Keratinocyte (primary cell): Measurements from ENCODE around the gene FBRSL1. TPM values are rescaled to one million over a fixed set of nuclear protein-coding genes. Genes with fewer than 3 reads are reported as not detected.

Experiments
- DNase-seq: peaks from one replicate; pipeline ENCODE4 v3.0.0-alpha.2; 2011; ENCODE audit warnings: low read depth, missing footprints, low spot score
- FAIRE-seq: peaks from 2 replicates; lab custom pipeline; 2011; peaks lifted over from hg19 to GRCh38; lab: Jason Lieb, UNC
- H2AFZ ChIP-seq: 2 replicates; pipeline ENCODE4 v1.6.0; 2012; ENCODE audit warnings: low read length, control low read depth, inconsistent platforms; ENCODE audit not compliant: control insufficient read depth
- H3K27ac ChIP-seq: 2 replicates; pipeline ENCODE4 v1.5.1; 2011; ENCODE audit warnings: low read length; ENCODE audit not compliant: control insufficient read depth, insufficient read depth
- H3K27me3 ChIP-seq: 3 replicates; pipeline ENCODE4 v1.6.0; 2011; ENCODE audit warnings: low read length; ENCODE audit not compliant: control insufficient read depth, insufficient read depth; ENCODE audit errors: extremely low read depth
- H3K36me3 ChIP-seq, 2 experiments: 2 replicates in 1 of 2; 3 replicates in 1 of 2; pipeline ENCODE4 v1.5.1; 2011; ENCODE audit warnings: low read length in 2 of 2, mild to moderate bottlenecking in 1 of 2; ENCODE audit not compliant: control insufficient read depth in 2 of 2, insufficient read depth in 2 of 2; ENCODE audit errors: extremely low read depth in 1 of 2
- H3K4me1 ChIP-seq: 3 replicates; pipeline ENCODE4 v1.5.1; 2011; ENCODE audit warnings: low read length; ENCODE audit not compliant: control insufficient read depth, insufficient read depth; ENCODE audit errors: extremely low read depth
- H3K4me2 ChIP-seq: 3 replicates; pipeline ENCODE4 v1.6.0; 2011; ENCODE audit warnings: low read depth, low read length; ENCODE audit not compliant: control insufficient read depth, insufficient read depth; ENCODE audit errors: extremely low read depth
- H3K4me3 ChIP-seq, 3 experiments: fragments of 200-600 bp in 1 of 3; sonication (generic) in 1 of 3; 2 replicates in 2 of 3; 3 replicates in 1 of 3; pipeline ENCODE4 v1.5.1; 2011 to 2016; ENCODE audit warnings: low read length in 3 of 3, mild to moderate bottlenecking in 3 of 3, control low read depth in 2 of 3, inconsistent platforms in 1 of 3, low read depth in 1 of 3, mixed read lengths in 1 of 3, mixed run types in 1 of 3, moderate library complexity in 1 of 3; ENCODE audit not compliant: control insufficient read depth in 2 of 3, insufficient read depth in 2 of 3; ENCODE audit errors: extremely low read depth in 1 of 3
- H3K79me2 ChIP-seq: 2 replicates; pipeline ENCODE4 v1.6.0; 2012; ENCODE audit warnings: low read length; ENCODE audit not compliant: control insufficient read depth, insufficient read depth
- H3K9ac ChIP-seq: 3 replicates; pipeline ENCODE4 v1.6.0; 2011; ENCODE audit warnings: low read length; ENCODE audit not compliant: control insufficient read depth, insufficient read depth; ENCODE audit errors: extremely low read depth
- H3K9me1 ChIP-seq: 3 replicates; pipeline ENCODE4 v1.6.0; 2011; ENCODE audit warnings: low read length; ENCODE audit not compliant: control insufficient read depth, insufficient read depth; ENCODE audit errors: extremely low read depth
- H3K9me3 ChIP-seq: 2 replicates; pipeline ENCODE4 v1.5.1; 2012; ENCODE audit warnings: low read depth, low read length; ENCODE audit not compliant: control insufficient read depth
- H4K20me1 ChIP-seq: 3 replicates; pipeline ENCODE4 v1.6.0; 2011; ENCODE audit warnings: low read length; ENCODE audit not compliant: control insufficient read depth, insufficient read depth; ENCODE audit errors: extremely low read depth
- EZH2 ChIP-seq: IDR thresholded peaks from one replicate; pipeline ENCODE4 v1.6.1; 2012; ENCODE audit warnings: inconsistent platforms, mild to moderate bottlenecking, low read length, moderate library complexity
- dilution Hi-C: fragments of 300-500 bp; cut with MboI; formaldehyde crosslinking; loops from one replicate; pipeline ENCODE4 v1.7.0; 2020; ENCODE audit warnings: low sequenced_read_pairs; ENCODE audit not compliant: extremely low pct_ligation_motif_present
- polyA plus RNA-seq, 5 experiments: library from polyadenylated mRNA; depleted of rRNA in 3 of 5; stranded (reverse) in 3 of 5; stranded (forward) in 1 of 5; unstranded in 1 of 5; fragments of >200 nt; gene quantifications; 1 replicate in 1 of 5; 2 replicates in 3 of 5; 3 replicates in 1 of 5; pipeline versions ENCODE4 v1.2.1 to v1.2.3, GENCODE V29; 2011 to 2012; ENCODE audit warnings: missing spikeins in 2 of 5, low read depth in 1 of 5, low replicate concordance in 1 of 5
- TF ChIP-seq, protein P1 (sequence below), 3 experiments: IDR thresholded peaks in 1 of 3; conservative IDR thresholded peaks in 1 of 3; optimal IDR thresholded peaks in 1 of 3; 2 replicates in 2 of 3; 3 replicates in 1 of 3; pipeline versions ENCODE3 to v1.5.1; 2011; ENCODE audit warnings: low read length in 3 of 3, mild to moderate bottlenecking in 3 of 3, moderate library complexity in 2 of 3, control low read depth in 1 of 3, inconsistent platforms in 1 of 3; ENCODE audit not compliant: insufficient read depth in 2 of 3; ENCODE audit errors: extremely low read depth in 1 of 3

The FBRSL1 gene
- polyA plus RNA-seq, 1 donor (not counting 4 experiments of a cell fraction or from before 2014, with no cell fraction given) = 0.89 TPM

DNA sequence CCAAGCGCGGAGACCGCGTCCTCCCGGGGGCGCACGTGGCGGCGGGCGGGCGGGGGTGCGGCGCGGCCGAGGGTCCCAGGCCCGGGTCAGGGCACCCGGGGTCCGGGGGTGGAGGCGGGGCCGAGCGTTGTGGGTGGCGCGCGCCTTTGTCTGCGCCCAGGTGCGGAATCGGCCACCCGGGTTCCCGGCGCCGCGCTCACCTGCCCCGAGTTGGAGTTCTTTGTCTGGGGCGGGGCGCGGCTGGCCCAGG lies 70.3 kb downstream of the FBRSL1 start:
- Histone ChIP-seq H3K4me1 (peaks cover 12% of the 10 kb centered on the region), H3K9me3 (no peaks in the 10 kb centered on the region), H2AFZ (no peak overlapping the region), H3K27me3 (no peaks in the 10 kb centered on the region), H3K36me3 (peaks cover 2% of the 10 kb centered on the region in 2 experiments), H3K27ac (no peak overlapping the region), H3K79me2 (peaks cover 26% of the 10 kb centered on the region), H3K9me1 (no peaks in the 10 kb centered on the region), H3K4me2 (peak overlapping the region; percentile 16), H3K9ac (peak overlapping the region; percentile 81), H4K20me1 (peaks cover 11% of the 10 kb centered on the region), H3K4me3 (peak overlapping the region; percentile 66 to 79 (median 77))
- TF ChIP-seq, protein P1, sequence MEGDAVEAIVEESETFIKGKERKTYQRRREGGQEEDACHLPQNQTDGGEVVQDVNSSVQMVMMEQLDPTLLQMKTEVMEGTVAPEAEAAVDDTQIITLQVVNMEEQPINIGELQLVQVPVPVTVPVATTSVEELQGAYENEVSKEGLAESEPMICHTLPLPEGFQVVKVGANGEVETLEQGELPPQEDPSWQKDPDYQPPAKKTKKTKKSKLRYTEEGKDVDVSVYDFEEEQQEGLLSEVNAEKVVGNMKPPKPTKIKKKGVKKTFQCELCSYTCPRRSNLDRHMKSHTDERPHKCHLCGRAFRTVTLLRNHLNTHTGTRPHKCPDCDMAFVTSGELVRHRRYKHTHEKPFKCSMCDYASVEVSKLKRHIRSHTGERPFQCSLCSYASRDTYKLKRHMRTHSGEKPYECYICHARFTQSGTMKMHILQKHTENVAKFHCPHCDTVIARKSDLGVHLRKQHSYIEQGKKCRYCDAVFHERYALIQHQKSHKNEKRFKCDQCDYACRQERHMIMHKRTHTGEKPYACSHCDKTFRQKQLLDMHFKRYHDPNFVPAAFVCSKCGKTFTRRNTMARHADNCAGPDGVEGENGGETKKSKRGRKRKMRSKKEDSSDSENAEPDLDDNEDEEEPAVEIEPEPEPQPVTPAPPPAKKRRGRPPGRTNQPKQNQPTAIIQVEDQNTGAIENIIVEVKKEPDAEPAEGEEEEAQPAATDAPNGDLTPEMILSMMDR (optimal IDR thresholded peaks at IDR 0.05 in 1 of 3, IDR thresholded peaks at IDR 0.05 in 1 of 3, conservative IDR thresholded peaks at IDR 0.05 in 1 of 3; ENCODE audit: extremely low read depth in 1 of 3, insufficient read depth in 2 of 3, low read length in 3 of 3) = no peak
- TF ChIP-seq EZH2 = no peak
- DNase-seq (no peak), FAIRE-seq (no peak)
- dilution Hi-C loops = no loop called here

DNA sequence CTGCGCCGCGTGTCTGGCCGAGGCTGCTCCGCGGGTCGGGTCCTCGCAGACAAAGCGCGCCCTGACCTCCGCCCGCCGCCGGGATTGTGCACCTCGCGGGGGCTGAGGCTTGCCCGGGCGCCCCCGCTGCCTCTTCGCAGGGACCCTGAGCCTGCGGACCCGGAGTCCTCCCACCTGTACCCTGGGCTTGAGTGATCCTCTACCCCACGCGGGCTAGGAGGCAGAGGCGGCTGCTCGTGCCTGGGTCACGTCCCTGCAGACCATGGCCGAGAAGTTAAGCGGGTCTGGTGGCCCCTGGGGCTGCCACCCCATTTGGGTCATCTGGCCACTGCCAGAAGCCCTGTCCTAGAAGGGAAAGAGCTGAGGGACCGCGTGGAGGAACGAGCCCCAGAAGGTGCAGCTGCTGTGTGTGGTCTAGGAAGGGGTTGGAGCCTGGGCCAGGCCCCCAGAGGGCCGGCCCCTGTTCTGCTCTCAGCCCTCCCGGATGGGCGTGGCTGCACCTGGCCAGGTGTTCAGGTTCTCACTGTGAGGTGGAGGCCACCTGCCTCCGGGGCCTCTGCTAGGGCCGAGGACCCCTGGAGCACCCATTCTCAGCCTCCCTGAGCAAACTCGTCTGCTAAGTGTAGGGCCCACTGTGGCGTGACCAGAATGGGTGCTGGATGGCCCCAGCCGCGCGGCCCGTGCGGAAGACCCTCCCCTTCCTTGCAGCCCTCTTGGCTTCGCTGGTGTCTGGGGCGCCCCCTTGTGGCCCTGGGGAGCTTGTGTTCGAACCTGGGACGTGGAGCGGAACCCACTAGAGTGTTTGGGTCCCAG lies 70.9 kb downstream of the FBRSL1 start:
- Histone ChIP-seq H3K36me3 (peaks cover 2 to 4% of the 10 kb centered on the region in 2 experiments), H3K9ac (peak overlapping the region; percentile 81), H3K4me3 (peak overlapping the region; percentile 66 to 79 (median 77)), H4K20me1 (peaks cover 15% of the 10 kb centered on the region), H3K9me3 (no peaks in the 10 kb centered on the region), H3K9me1 (no peaks in the 10 kb centered on the region), H3K4me1 (peaks cover 12% of the 10 kb centered on the region), H3K79me2 (peaks cover 31% of the 10 kb centered on the region), H3K27ac (peak overlapping the region; percentile 40), H3K4me2 (peak overlapping the region; percentile 85), H3K27me3 (no peaks in the 10 kb centered on the region), H2AFZ (peak overlapping the region; percentile 19)
- DNase-seq (peak; percentile 50), FAIRE-seq (no peak)
- dilution Hi-C loops = no loop called here
- TF ChIP-seq, protein P1 (optimal IDR thresholded peaks at IDR 0.05 in 1 of 3, IDR thresholded peaks at IDR 0.05 in 1 of 3, conservative IDR thresholded peaks at IDR 0.05 in 1 of 3; ENCODE audit: extremely low read depth in 1 of 3, insufficient read depth in 2 of 3, low read length in 3 of 3) = peak; percentile 75 to 89 (median 82)
- TF ChIP-seq EZH2 = no peak

Other genes with a start within 250 kb of the FBRSL1 start
- 0.13 TPM in 1 of 3 replicates, not detected in the others for gene GALNT9, start 160.6 kb upstream of the FBRSL1 start, polyA plus RNA-seq
- gene LRCOL1, start 120.4 kb downstream of the FBRSL1 start, polyA plus RNA-seq = not detected in 3 replicates
- gene P2RX2, start 128.6 kb downstream of the FBRSL1 start, polyA plus RNA-seq = not detected in 3 replicates
- 12.1 to 18.0 TPM (median 14.8 TPM) in 3 replicates for gene POLE, start 197.2 kb downstream of the FBRSL1 start, polyA plus RNA-seq
- gene PXMP2, start 197.4 kb downstream of the FBRSL1 start, polyA plus RNA-seq = 16.8 to 18.0 TPM (median 17.2 TPM) in 3 replicates
- gene PGAM5, start 220.7 kb downstream of the FBRSL1 start, polyA plus RNA-seq = 31.5 to 42.3 TPM (median 39.1 TPM) in 3 replicates